NCI-H510A (cell line): ENCODE data around the gene ACSBG1.
"Not testable (repeated sequence)": the region's sequence is repeated elsewhere in the genome, so short reads cannot be mapped to it uniquely, and the experiment has no call there.

Experiments used
- DNase-seq: peaks from one replicate; lab custom pipeline; 2025; lab: John Stamatoyannopoulos, UW

The ACSBG1 gene

GRCh38 chr15:78247911-78248310 lies 13.5 kb upstream of the ACSBG1 start:
- no peak for DNase-seq

- not testable (repeated sequence) for DNase-seq
These were observed 11.7 kb upstream of the ACSBG1 start for GRCh38 chr15:78245976-78246620.

DNA sequence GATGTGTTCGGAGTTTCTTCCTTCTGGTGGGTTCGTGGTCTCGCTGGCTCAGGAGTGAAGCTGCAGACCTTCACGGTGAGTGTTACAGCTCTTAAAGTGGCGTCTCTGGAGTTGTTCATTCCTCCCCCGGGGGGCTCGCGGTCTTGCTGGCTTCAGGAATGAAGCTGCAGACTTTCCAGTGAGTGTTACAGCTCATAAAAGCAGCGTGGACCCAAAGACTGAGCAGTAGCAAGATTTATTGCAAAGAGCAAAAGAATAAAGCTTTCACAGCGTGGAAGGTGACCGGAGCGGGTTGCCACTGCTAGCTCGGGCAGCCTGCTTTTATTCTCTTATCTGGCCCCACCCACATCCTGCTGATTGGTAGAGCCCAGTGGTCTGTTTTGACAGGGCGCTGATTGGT lies 11.0 kb upstream of the ACSBG1 start:
- not testable (repeated sequence) for DNase-seq

DNA sequence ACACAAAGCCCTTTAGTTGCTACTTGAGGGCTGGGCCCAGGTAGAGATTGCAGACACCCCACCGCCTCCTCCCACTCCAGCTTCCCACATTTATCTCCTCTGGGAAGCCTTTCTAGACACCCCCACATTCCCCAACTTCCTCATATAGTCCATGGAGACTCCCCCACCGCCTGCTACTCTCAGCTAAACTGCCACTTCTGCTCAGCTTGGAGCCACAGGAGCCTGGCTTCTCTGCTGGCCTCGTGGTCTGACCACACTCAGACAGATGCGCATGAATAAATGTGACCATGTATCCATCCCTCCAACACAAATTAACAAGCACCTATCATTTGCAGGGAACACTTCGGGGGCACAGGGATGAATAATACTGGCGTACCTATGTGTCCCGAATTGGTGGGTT lies 10.5 kb upstream of the ACSBG1 start:
- no peak for DNase-seq

DNA sequence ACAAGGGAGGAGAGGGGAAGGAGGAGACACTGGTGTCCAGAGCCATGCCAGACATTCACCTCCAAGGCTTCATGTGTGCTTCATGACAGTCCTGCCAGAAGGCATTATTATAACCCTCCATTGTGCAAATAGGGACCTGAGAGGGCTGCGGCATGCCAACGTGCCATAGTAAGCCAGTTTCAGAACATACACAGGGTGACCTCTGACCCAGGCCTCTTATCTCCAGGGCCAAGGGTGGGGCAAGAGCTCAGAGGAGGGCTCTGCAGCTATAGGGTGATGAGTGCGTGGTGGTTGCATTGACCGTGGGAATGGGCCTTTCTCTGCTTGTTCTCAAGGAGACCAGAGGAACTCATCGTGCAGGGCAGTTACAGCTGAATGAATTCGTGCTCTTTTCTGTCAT lies 9.7 kb upstream of the ACSBG1 start:
- DNase-seq = no peak

DNA sequence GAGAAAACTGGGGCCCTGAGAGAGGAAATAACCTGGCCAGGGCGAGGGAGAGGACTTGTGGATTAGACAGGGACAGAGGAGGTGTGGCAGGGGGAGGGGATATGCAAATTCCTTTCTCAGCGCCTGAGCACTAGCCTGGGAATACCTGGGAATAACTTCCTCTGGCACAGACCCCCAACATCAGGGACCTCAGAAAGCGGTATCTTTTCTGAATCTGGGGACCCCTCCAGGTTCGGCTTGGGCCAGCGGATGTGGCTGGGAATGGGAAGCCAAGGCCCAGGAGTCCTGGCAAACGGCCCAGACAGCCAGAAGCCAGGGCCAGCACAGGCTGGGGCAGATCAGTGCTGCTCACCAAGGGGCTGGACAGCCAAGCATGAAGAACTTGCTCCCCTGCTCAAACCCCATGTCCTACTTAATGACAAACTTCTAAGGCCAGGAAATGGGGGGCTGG lies 9.2 kb upstream of the ACSBG1 start:
- DNase-seq = no peak

- DNase-seq = no peak
These were observed 8.7 kb upstream of the ACSBG1 start for GRCh38 chr15:78243058-78243457.

GRCh38 chr15:78242128-78242527 lies 7.8 kb upstream of the ACSBG1 start:
- DNase-seq = no peak

GRCh38 chr15:78241017-78241416 lies 6.7 kb upstream of the ACSBG1 start:
- DNase-seq = no peak

DNA sequence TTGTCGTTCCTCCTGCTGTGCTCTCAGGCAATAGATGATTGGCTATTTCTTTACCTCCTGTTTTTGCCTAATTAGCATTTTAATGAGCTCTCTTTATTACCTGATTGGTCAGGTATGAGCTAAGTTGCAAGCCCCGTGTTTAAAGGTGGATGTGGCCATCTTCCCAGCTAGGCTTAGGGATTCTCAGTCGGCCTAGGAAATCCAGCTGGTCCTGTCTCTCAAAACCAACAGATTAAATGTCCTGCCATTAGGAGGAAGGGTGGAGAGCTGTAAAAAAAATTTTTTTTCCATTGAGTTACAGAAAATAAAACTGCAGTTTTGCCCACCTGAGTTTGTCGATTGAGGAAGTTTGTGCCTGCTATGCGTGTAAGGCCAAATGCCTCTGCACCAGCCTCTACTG lies 5.4 kb upstream of the ACSBG1 start:
- DNase-seq = no peak

DNA sequence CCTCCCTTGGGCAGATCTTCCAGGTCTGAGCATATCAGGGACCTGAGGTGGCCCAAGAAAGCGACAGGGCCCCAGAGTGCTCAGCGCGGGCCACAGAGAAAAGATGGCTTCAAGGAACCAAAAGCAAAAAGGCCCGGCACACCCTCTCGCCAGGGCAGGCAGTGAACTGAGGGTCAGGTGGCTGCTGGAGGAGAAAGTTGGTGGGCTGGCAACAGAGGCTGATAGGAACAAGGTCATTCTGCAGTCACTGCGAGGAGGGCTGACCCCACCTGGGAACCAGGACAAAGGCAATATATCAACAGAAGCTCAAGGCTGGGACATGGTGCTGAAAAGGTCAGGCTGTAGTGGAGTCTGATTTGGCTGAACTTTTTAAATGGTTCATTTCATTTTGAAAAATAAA lies 2.8 kb upstream of the ACSBG1 start:
- DNase-seq = no peak

- DNase-seq = no peak
These were observed 2.1 kb upstream of the ACSBG1 start for GRCh38 chr15:78236491-78236890.

DNA sequence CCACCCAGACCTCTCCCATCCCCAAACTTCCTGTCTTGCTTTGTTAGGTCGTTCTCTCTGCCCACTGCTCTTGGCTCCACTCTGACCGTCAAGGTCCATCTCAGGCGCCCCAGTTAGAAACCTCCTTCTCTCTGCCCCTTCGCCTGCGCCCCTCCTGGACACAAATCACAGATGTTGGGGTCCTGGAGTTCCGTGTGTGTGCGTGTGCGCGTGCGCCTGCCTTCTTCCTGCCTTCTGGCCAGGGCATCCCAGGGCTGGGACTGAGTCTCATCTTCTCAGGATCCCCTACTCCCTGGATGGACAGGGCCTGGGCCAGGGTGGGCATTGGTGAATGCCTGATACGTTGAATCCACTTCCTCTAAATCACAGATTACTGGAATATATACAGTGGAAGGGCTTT lies 869 bp downstream of the ACSBG1 start:
- DNase-seq = no peak

- DNase-seq = no peak
These were observed 1.4 kb downstream of the ACSBG1 start for GRCh38 chr15:78232951-78233350.

- no peak for DNase-seq
These were observed 4.6 kb downstream of the ACSBG1 start for GRCh38 chr15:78229431-78230406.

- DNase-seq = no peak
These were observed 5.9 kb downstream of the ACSBG1 start for GRCh38 chr15:78228356-78228996.

DNA sequence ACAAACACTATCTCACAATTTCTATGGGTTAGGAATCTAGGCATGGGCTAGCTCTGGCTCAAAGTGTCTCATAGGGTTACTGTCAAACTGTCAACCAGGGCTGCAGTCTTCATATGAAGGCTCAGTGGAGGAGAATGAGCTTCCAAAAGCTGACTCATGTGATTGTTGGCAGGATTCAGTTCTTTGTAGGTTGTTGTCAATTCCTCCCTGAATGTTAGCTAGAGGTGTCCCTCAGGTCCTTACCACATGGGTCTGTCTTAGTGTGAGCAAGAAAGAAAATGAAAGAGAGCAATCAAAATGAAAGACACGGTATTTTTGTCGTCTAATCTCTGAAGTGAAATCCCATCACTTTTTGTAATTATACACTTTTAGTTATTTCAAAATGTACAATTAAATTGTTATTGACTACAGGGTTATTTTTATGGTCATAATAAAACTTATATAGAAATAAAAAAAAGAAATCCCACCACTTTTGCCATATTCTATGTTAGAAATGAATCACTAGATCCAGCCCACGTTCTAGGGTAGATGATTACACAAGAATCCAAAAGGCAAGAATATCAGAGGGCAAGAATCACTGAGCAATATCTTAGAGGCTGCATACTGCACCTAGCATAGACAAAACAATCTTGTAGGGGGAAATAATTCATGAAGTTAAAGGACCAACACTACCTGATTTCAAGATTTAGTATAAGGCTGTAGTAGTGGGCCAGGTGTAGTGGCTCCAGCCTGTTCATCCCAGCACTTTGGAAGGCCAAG lies 8.4 kb downstream of the ACSBG1 start:
- no peak for DNase-seq

DNA sequence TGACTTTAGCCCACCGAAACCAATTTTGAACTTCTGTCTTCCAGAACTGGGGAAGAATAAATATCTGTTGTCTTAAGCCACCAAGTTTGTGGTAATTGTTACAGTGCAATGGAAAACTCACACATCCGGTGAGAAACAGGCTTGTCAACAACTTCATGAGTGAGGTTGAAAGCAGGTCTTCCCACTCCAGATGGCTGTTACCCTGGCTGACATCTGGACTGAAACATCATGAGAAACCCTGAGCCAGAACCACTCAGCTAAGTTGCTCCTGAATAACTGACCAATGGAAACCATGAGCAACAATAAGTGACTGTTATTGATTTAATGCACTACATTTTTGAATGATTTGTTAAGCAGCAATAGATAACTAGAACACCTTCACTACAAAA lies 10.3 kb downstream of the ACSBG1 start:
- no peak for DNase-seq

- no peak for DNase-seq
These were observed 10.9 kb downstream of the ACSBG1 start for GRCh38 chr15:78223396-78224022.

- DNase-seq = no peak
These were observed 11.5 kb downstream of the ACSBG1 start for GRCh38 chr15:78222745-78223395.

DNA sequence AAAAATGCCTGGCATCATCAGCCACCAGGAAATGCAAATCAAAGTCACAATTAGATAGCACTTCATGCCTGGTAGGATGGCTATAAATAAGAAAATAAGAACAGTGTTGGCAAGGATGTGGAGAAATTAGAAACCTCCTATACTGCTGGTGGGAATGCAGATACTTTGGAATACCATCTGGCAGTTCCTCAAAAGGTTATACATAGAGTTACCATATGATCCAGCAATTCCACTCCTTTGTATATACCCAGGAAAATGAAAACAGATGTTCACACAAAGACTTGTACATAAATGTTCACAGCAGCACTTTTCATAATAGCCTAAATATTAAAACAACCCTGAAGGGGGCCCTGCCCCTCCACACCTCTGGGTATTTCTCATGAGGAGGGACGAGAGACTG lies 13.7 kb downstream of the ACSBG1 start:
- no peak for DNase-seq
